Endodermal cell (in vitro differentiated cells): ENCODE measurements around the gene C14orf180. TPM values are rescaled to one million over a fixed set of nuclear protein-coding genes. Genes with fewer than 3 reads are reported as not detected.

Source experiments
- DNase-seq: peaks from one replicate; pipeline ENCODE4 v3.0.0-alpha.2; 2017
- H3K27ac ChIP-seq: 2 replicates; pipeline ENCODE4 v1.5.1; 2013; ENCODE audit warnings: mild to moderate bottlenecking, low read depth, low read length, moderate library complexity
- H3K27me3 ChIP-seq: 2 replicates; pipeline ENCODE4 v1.6.1; 2013; ENCODE audit warnings: mild to moderate bottlenecking, low read length, moderate library complexity; ENCODE audit not compliant: insufficient read depth, control insufficient read depth, poor library complexity, severe bottlenecking
- H3K36me3 ChIP-seq: 2 replicates; pipeline ENCODE4 v1.7.0; 2013; ENCODE audit warnings: mild to moderate bottlenecking, low read length, moderate library complexity; ENCODE audit not compliant: control insufficient read depth, insufficient read depth
- H3K4me1 ChIP-seq: one replicate; pipeline ENCODE4 v1.7.0; 2013; ENCODE audit warnings: low read length; ENCODE audit not compliant: control insufficient read depth, insufficient read depth
- H3K4me3 ChIP-seq: 2 replicates; pipeline ENCODE4 v1.5.1; 2013; ENCODE audit warnings: mild to moderate bottlenecking, low read length, moderate library complexity
- H3K9ac ChIP-seq: 2 replicates; pipeline ENCODE4 v1.6.1; 2013; ENCODE audit warnings: mild to moderate bottlenecking, low read length, moderate library complexity; ENCODE audit not compliant: poor library complexity, severe bottlenecking; ENCODE audit errors: extremely low read depth
- H3K9me3 ChIP-seq: 2 replicates; pipeline ENCODE4 v1.6.1; 2013; ENCODE audit warnings: mild to moderate bottlenecking, low read length, moderate library complexity; ENCODE audit not compliant: control insufficient read depth
- H3K27ac Mint-ChIP-seq: 2 replicates; pipeline ENCODE4 v1.8.0; 2020; ENCODE audit warnings: mixed read lengths
- H3K27me3 Mint-ChIP-seq: 2 replicates; pipeline ENCODE4 v1.8.0; 2021; ENCODE audit warnings: mild to moderate bottlenecking, mixed read lengths; ENCODE audit not compliant: insufficient read depth
- H3K36me3 Mint-ChIP-seq: 2 replicates; pipeline ENCODE4 v1.8.0; 2020; ENCODE audit warnings: low read depth, mixed read lengths
- H3K4me1 Mint-ChIP-seq: 2 replicates; pipeline ENCODE4 v1.8.0; 2020; ENCODE audit warnings: mixed read lengths
- H3K4me3 Mint-ChIP-seq: 2 replicates; pipeline ENCODE4 v1.8.0; 2020; ENCODE audit warnings: mild to moderate bottlenecking, moderate library complexity, mixed read lengths
- H3K9me3 Mint-ChIP-seq: 2 replicates; pipeline ENCODE4 v1.8.0; 2020; ENCODE audit warnings: mild to moderate bottlenecking, mixed read lengths
- CTCF ChIP-seq: fragments of 200-600 bp; sonication (generic); conservative IDR thresholded peaks from 2 replicates; pipeline ENCODE4 v1.5.0; 2021; ENCODE audit warnings: antibody characterized with exemption, mild to moderate bottlenecking
- WGBS, 2 experiments: methylation state at CpG; one replicate each; pipeline versions ENCODE4 v1.1.5 to v1.1.7; 2013; ENCODE audit warnings: missing lambda C conversion rate in 2 of 2, mixed read lengths in 1 of 2; ENCODE audit not compliant: insufficient coverage in 1 of 2, insufficient read length in 1 of 2; 5-methylcytosine and 5-hydroxymethylcytosine counted together
- total RNA-seq, 2 donors: library from RNA; stranded (reverse); fragmentation: NEBNext Ultra II Directional in 1 of 2; extraction: Animal tissue kit (Norgen Biotek cat#: 25700) in 1 of 2; gene quantifications; 2 replicates in 1 of 2; 3 replicates in 1 of 2; pipeline ENCODE4 v1.2.1, GENCODE V29; 2021

The C14orf180 gene
- total RNA-seq, 2 donors from 2014 or later, result not detected

DNA sequence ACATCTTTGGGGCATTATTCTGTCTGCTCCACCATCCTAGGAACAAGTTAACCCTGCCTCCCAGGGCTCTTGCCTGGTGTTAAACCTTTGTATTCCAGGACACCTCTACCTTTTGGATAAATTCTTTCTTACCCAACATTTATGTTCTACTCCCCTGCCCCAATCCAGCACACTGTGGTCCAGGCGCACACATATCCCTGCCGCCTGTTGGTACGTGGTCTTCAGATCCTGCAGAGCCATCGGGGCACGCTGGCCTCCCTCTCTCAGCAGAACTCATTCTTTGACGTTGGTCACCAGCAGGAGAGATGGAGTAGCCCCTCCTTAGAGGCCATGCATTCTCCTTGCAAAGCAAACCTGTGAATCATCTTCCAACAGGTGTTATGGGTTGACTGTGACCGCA, 30.1 kb downstream of the C14orf180 start:
- peak; percentile 9 for DNase-seq
- H3K27ac ChIP-seq, result no peak overlapping the region
- peaks cover 59% of the 10 kb centered on the region for H3K27me3 Mint-ChIP-seq
- H3K36me3 Mint-ChIP-seq, result no peaks in the 10 kb centered on the region
- no peaks in the 10 kb centered on the region for H3K9me3 Mint-ChIP-seq
- WGBS, 2 experiments, result 74 to 76% methylated on average over 7 of the region's 7 CpGs
- no peak overlapping the region for H3K4me3 ChIP-seq
- no peak overlapping the region for H3K4me3 Mint-ChIP-seq
- peaks cover 3% of the 10 kb centered on the region for H3K4me1 Mint-ChIP-seq
- no peak overlapping the region for H3K27ac Mint-ChIP-seq
- H3K4me1 ChIP-seq, result no peaks in the 10 kb centered on the region
- no peak overlapping the region for H3K9ac ChIP-seq
- H3K36me3 ChIP-seq, result no peaks in the 10 kb centered on the region
- peaks cover 40% of the 10 kb centered on the region for H3K27me3 ChIP-seq
- no peaks in the 10 kb centered on the region for H3K9me3 ChIP-seq
- no peak for TF ChIP-seq CTCF

DNA sequence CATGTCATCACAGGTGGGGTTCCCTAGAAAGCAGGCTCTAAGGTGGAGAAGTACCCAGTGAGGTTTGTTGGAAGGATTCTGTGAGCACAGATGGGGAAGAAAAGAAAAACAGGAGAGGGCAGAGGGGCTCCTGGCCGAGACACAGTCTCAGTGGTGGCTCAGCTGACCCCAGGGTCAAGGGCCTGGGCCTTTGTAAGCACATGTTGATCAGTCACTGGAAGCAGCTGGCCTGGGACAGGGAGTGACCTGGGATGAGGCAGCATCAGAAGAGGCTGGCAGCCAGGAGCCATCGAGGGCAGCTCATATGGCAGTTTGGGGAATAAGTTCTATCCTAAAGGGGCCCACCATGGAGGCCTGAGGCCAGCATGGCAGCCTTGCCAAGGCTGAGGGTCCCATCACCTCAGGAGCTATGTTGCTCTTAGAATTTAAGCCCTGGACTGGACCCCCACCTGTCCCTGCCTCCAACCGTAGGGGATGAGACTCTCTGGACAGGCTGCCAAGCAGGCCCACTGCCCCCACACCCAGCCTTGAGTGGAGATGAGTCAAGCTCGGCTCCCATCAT, 31.3 kb downstream of the C14orf180 start:
- no peak overlapping the region for H3K9ac ChIP-seq
- no peaks in the 10 kb centered on the region for H3K36me3 ChIP-seq
- 82 to 87% methylated on average over 4 of the region's 4 CpGs for WGBS, 2 experiments
- H3K27me3 Mint-ChIP-seq, result peaks cover 52% of the 10 kb centered on the region
- H3K4me3 Mint-ChIP-seq, result no peak overlapping the region
- TF ChIP-seq CTCF, result no peak
- no peak overlapping the region for H3K4me3 ChIP-seq
- no peaks in the 10 kb centered on the region for H3K4me1 ChIP-seq
- H3K27me3 ChIP-seq, result peaks cover 29% of the 10 kb centered on the region
- no peaks in the 10 kb centered on the region for H3K9me3 Mint-ChIP-seq
- peak; percentile 10 for DNase-seq
- H3K27ac Mint-ChIP-seq, result no peak overlapping the region
- H3K4me1 Mint-ChIP-seq, result no peaks in the 10 kb centered on the region
- no peak overlapping the region for H3K27ac ChIP-seq
- H3K9me3 ChIP-seq, result no peaks in the 10 kb centered on the region
- no peaks in the 10 kb centered on the region for H3K36me3 Mint-ChIP-seq

- H3K27ac Mint-ChIP-seq, result no peak overlapping the region
- Histone ChIP-seq H3K9me3 (no peaks in the 10 kb centered on the region), H3K27ac (no peak overlapping the region), H3K36me3 (no peaks in the 10 kb centered on the region), H3K4me3 (no peak overlapping the region), H3K27me3 (peaks cover 27% of the 10 kb centered on the region), H3K9ac (no peak overlapping the region), H3K4me1 (no peaks in the 10 kb centered on the region)
- no peaks in the 10 kb centered on the region for H3K9me3 Mint-ChIP-seq
- H3K4me1 Mint-ChIP-seq, result no peaks in the 10 kb centered on the region
- peaks cover 42% of the 10 kb centered on the region for H3K27me3 Mint-ChIP-seq
- H3K4me3 Mint-ChIP-seq, result no peak overlapping the region
- no peak for TF ChIP-seq CTCF
- DNase-seq, result no peak
- H3K36me3 Mint-ChIP-seq, result no peaks in the 10 kb centered on the region
- WGBS, 2 experiments, result 72 to 86% methylated on average over 6 to 8 of the region's 8 CpGs
Observed at GRCh38 chr14:104611881-104612280, 32.3 kb downstream of the C14orf180 start.
